OCI-LY7 (cell line): ENCODE data around the gene FOXK1.

ENCODE experiments used
- CTCF ChIP-seq: fragments of 200-600 bp; sonication (generic); conservative IDR thresholded peaks from 2 replicates; pipeline ENCODE4 v1.5.1; 2014; ENCODE audit warnings: mild to moderate bottlenecking, antibody characterized with exemption, low read length, moderate library complexity, mixed read lengths
- EZH2phosphoT487 ChIP-seq: fragments of 200-600 bp; sonication (generic); IDR thresholded peaks from 2 replicates; pipeline ENCODE4 v1.6.1; 2018; ENCODE audit warnings: low read depth, borderline replicate concordance, mild to moderate bottlenecking, mixed run types, antibody characterized with exemption, low read length, moderate library complexity, mixed read lengths

GRCh38 chr7:4794591-4795350 is 112.7 kb downstream of the FOXK1 start:
- no peak for TF ChIP-seq CTCF
- no peak for TF ChIP-seq EZH2phosphoT487
